ENCODE data around the gene TMPRSS15. TPM values are rescaled to one million over a fixed set of nuclear protein-coding genes. Genes with fewer than 3 reads are reported as not detected.

The TMPRSS15 gene
- total and polyA plus RNA-seq, 12 donors: 0.06 TPM; not detected in 11

DNA sequence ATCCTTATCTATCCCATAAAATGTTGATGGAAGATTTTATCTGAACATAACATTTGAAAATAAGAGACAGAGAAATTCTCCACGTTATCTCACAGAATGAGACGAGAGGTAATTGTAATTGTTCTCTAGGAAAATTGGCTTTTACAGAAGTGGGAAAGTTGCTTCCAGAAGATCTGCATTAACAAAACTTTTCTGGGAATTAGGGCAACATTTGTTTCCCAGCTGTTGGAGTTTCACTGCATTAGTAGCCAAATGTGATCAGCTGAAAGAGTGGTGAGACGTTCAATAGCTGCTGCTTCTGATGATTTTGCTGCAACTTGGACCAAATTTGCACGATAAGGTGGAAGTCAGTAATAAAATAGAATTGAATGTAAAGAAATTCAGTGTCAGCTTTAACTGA is 151.3 kb downstream of the TMPRSS15 start:
- ATAC-seq (no peak), DNase-seq (no peak)
- intact Hi-C loops (cut with DNase I): no loop called here
- Histone ChIP-seq H3K36me3 (no peaks in the 10 kb centered on the region), H3K27ac (no peak overlapping the region), H3K4me3 (peak overlapping the region in 1 of 10 donors; percentile 14), H3K9me3 (no peaks in the 10 kb centered on the region), H3K4me1 (peaks cover 0 to 5% (median 0%) of the 10 kb centered on the region in 9 donors), H3K27me3 (no peaks in the 10 kb centered on the region)
- 58 to 71% methylated on average over 4 of the region's 4 CpGs for WGBS, 2 donors
- TF ChIP-seq, protein P1, sequence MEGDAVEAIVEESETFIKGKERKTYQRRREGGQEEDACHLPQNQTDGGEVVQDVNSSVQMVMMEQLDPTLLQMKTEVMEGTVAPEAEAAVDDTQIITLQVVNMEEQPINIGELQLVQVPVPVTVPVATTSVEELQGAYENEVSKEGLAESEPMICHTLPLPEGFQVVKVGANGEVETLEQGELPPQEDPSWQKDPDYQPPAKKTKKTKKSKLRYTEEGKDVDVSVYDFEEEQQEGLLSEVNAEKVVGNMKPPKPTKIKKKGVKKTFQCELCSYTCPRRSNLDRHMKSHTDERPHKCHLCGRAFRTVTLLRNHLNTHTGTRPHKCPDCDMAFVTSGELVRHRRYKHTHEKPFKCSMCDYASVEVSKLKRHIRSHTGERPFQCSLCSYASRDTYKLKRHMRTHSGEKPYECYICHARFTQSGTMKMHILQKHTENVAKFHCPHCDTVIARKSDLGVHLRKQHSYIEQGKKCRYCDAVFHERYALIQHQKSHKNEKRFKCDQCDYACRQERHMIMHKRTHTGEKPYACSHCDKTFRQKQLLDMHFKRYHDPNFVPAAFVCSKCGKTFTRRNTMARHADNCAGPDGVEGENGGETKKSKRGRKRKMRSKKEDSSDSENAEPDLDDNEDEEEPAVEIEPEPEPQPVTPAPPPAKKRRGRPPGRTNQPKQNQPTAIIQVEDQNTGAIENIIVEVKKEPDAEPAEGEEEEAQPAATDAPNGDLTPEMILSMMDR (IDR thresholded peaks at IDR 0.05): no peak

DNA sequence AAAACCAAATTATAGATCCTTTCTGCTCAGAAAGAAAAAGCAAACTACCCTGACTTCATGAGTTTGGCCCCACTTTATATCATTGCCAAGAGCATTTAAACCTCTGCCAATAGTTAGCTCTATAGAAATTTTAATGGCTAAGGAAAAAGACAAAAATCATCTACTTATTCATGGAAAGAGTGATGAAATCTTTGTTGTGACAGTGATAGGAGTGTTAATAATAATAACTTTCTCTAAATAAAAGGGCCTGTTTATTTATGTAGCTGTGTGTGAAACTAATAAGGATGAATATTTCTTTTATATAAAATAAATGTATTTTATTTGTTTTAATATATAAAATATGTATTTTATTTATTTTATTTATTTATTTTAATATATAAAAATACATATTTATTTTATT is 152.5 kb downstream of the TMPRSS15 start:
- H3K4me1 ChIP-seq: peaks cover 0 to 5% (median 0%) of the 10 kb centered on the region in 9 donors
- H3K9me3 ChIP-seq: no peaks in the 10 kb centered on the region
- ATAC-seq: no peak
- TF ChIP-seq, protein P1 (IDR thresholded peaks at IDR 0.05): no peak
- no peak overlapping the region for H3K27ac ChIP-seq
- DNase-seq: no peak
- no peak overlapping the region for H3K4me3 ChIP-seq
- peaks cover 0 to 5% (median 0%) of the 10 kb centered on the region in 7 donors for H3K27me3 ChIP-seq
- no peaks in the 10 kb centered on the region for H3K36me3 ChIP-seq
- intact Hi-C loops (cut with DNase I): no loop called here

DNA sequence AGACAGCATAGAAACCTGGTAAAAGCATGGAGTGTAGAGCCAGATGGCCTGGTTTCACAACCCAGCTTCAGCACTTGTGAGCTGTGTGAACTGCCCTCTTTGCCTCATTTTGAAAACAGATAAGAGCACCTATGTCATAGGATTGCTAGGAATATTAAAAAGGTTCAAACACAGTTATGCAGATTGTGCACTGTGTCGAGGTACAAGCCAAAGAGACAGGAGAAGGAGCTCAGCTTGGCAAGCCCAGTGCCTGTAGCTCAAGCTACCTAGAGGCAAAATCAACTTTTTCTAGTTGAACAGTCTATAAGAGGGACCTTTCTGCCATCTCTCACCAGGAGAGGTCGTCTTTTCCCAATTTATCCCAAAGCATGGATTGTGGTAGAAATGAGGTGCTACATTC is 153.9 kb downstream of the TMPRSS15 start:
- TF ChIP-seq, protein P1 (IDR thresholded peaks at IDR 0.05): no peak
- H3K4me3 ChIP-seq: no peak overlapping the region
- 40 to 51% methylated on average over 2 of the region's 2 CpGs for WGBS, 2 donors
- DNase-seq (no peak), ATAC-seq (no peak)
- H3K36me3 ChIP-seq: no peaks in the 10 kb centered on the region
- no peak overlapping the region for H3K27ac ChIP-seq
- intact Hi-C loops (cut with DNase I): no loop called here
- no peaks in the 10 kb centered on the region for H3K9me3 ChIP-seq
- peaks cover 0 to 19% (median 11%) of the 10 kb centered on the region in 7 donors for H3K27me3 ChIP-seq
- H3K4me1 ChIP-seq: peaks cover 0 to 16% (median 7%) of the 10 kb centered on the region in 9 donors

DNA sequence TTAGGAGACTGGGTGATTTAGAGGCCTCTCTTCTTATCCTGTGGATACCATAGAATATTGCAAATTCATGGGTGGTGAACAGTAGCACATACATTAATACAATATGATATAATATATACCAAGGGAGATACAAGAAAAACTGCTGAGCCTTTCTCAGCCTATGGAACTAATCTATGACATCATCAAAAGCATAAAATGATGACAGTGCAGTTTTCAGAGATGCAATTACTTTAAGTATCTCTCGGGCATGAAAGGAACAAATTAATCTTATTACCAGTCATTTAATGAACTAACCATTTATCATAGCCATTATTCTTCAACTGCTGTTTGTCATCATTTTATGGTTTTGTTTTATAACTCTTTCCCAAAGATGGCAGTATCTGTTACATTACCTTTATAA is 155.4 kb downstream of the TMPRSS15 start:
- Histone ChIP-seq H3K9me3 (no peaks in the 10 kb centered on the region), H3K4me1 (peaks cover 0 to 23% (median 13%) of the 10 kb centered on the region in 9 donors), H3K27ac (no peak overlapping the region), H3K36me3 (no peaks in the 10 kb centered on the region), H3K27me3 (peaks cover 0 to 34% (median 25%) of the 10 kb centered on the region in 7 donors), H3K4me3 (no peak overlapping the region)
- intact Hi-C loops (cut with DNase I): no loop called here
- DNase-seq (no peak), ATAC-seq (no peak)
- 88 to 89% methylated on average over 1 of the region's 1 CpG for WGBS, 2 donors
- TF ChIP-seq, protein P1 (IDR thresholded peaks at IDR 0.05): no peak

All from heart right ventricle (tissue), 16 donors.